CD4-positive, alpha-beta T cell (primary cell): ENCODE results near the gene TSEN2. TPM values are rescaled to one million over a fixed set of nuclear protein-coding genes. Genes with fewer than 3 reads are reported as not detected.

ENCODE experiments used
- ATAC-seq: fragments of 200-7000 bp; cut with Tn5 transposase; one replicate; pipeline ENCODE4 v1.10.0; 2022; ENCODE audit warnings: mild to moderate bottlenecking; ENCODE audit not compliant: poor library complexity
- CTCF ChIA-PET: fragments of 350-600 bp; sonication (Branson Sonifier 250); formaldehyde crosslinking; loops from one replicate; lab custom pipeline; 2021; ENCODE audit warnings: antibody characterized with exemption, inconsistent platforms; lab: Charles Lee
- POLR2A ChIA-PET: fragments of 350-600 bp; sonication (Branson Sonifier 250); formaldehyde crosslinking; loops from one replicate; lab custom pipeline; 2021; ENCODE audit warnings: antibody characterized with exemption, inconsistent platforms; lab: Charles Lee
- DNase-seq, 14 experiments: peaks; one replicate each; pipeline ENCODE4 v3.0.0-alpha.2; 2013 to 2020; ENCODE audit warnings: mixed read lengths in 2 of 14
- H3K27ac ChIP-seq, 2 donors: one replicate each; pipeline versions ENCODE4 v1.5.1 to v1.7.0; 2013; ENCODE audit warnings: low read length in 2 of 2, low read depth in 1 of 2, mild to moderate bottlenecking in 1 of 2
- H3K27me3 ChIP-seq, 2 experiments: 1 replicate in 1 of 2; 2 replicates in 1 of 2; pipeline versions ENCODE4 v1.6.1 to v1.7.0; 2013; ENCODE audit warnings: low read length in 2 of 2, control low read depth in 1 of 2, mild to moderate bottlenecking in 1 of 2, moderate library complexity in 1 of 2; ENCODE audit not compliant: insufficient read depth in 2 of 2, control insufficient read depth in 1 of 2
- H3K36me3 ChIP-seq: one replicate; pipeline ENCODE4 v1.6.1; 2013; ENCODE audit warnings: low read length, control low read depth; ENCODE audit not compliant: insufficient read depth
- H3K4me1 ChIP-seq: one replicate; pipeline ENCODE4 v1.6.1; 2013; ENCODE audit warnings: low read length, control low read depth; ENCODE audit not compliant: insufficient read depth
- H3K4me3 ChIP-seq: one replicate; pipeline ENCODE4 v1.5.1; 2013; ENCODE audit warnings: mild to moderate bottlenecking, low read length, moderate library complexity
- H3K9me3 ChIP-seq, 2 experiments: 1 replicate in 1 of 2; 2 replicates in 1 of 2; pipeline versions ENCODE4 v1.6.1 to v1.7.0; 2013; ENCODE audit warnings: low read length in 2 of 2, mild to moderate bottlenecking in 2 of 2, control low read depth in 1 of 2, moderate library complexity in 1 of 2; ENCODE audit not compliant: control insufficient read depth in 1 of 2, insufficient read depth in 1 of 2
- H3K27ac Mint-ChIP-seq: one replicate; pipeline ENCODE4 v1.8.0; 2020; ENCODE audit warnings: mixed read lengths
- H3K27me3 Mint-ChIP-seq: one replicate; pipeline ENCODE4 v1.8.0; 2021; ENCODE audit warnings: mixed read lengths
- H3K36me3 Mint-ChIP-seq: one replicate; pipeline ENCODE4 v1.8.0; 2021; ENCODE audit warnings: low read depth, mixed read lengths
- H3K4me1 Mint-ChIP-seq: one replicate; pipeline ENCODE4 v1.8.0; 2021; ENCODE audit warnings: low read depth, mixed read lengths
- H3K4me3 Mint-ChIP-seq: one replicate; pipeline ENCODE4 v1.8.0; 2020; ENCODE audit warnings: mild to moderate bottlenecking, mixed read lengths
- H3K9me3 Mint-ChIP-seq: one replicate; pipeline ENCODE4 v1.8.0; 2020; ENCODE audit warnings: mixed read lengths
- intact Hi-C, 2 experiments: fragments of 100-400 bp; cut with DNase I in 1 of 2; cut with micrococcal nuclease in 1 of 2; formaldehyde crosslinking; loops; one replicate each; pipeline versions ENCODE4 v1.15.1 to v1.9.0; 2023 to 2025; cut with DNase I, micrococcal nuclease
- total RNA-seq, 174 experiments: library from RNA in 2 of 174; stranded (reverse) in 2 of 174; gene quantifications; one replicate each; pipeline ENCODE4 v1.2.3 and lab custom pipeline; 2021 to 2026
- TF ChIP-seq, protein P1 (sequence below): fragments of 200-600 bp; IDR thresholded peaks from one replicate; pipeline ENCODE4 v1.8.0; 2022; ENCODE audit warnings: antibody characterized with exemption, mild to moderate bottlenecking

The TSEN2 gene
- total RNA-seq, 2 experiments from 2014 or later, result 8.0 to 8.2 TPM

GRCh38 chr3:12451481-12451880 is 32.8 kb upstream of the TSEN2 start:
- CTCF ChIA-PET, result no interaction called here
- Mint-ChIP-seq H3K36me3 (no peaks in the 10 kb centered on the region), H3K4me1 (no peaks in the 10 kb centered on the region), H3K27me3 (no peaks in the 10 kb centered on the region), H3K9me3 (no peaks in the 10 kb centered on the region), H3K4me3 (no peak overlapping the region), H3K27ac (no peak overlapping the region)
- Histone ChIP-seq H3K36me3 (no peaks in the 10 kb centered on the region), H3K9me3 (peaks cover 0 to 5% of the 10 kb centered on the region in 2 experiments), H3K27ac (no peak overlapping the region), H3K27me3 (no peaks in the 10 kb centered on the region), H3K4me3 (no peak overlapping the region), H3K4me1 (no peaks in the 10 kb centered on the region)
- POLR2A ChIA-PET, result no interaction called here
- no peak for DNase-seq
- intact Hi-C loops, result no loop called here
- TF ChIP-seq, protein P1, sequence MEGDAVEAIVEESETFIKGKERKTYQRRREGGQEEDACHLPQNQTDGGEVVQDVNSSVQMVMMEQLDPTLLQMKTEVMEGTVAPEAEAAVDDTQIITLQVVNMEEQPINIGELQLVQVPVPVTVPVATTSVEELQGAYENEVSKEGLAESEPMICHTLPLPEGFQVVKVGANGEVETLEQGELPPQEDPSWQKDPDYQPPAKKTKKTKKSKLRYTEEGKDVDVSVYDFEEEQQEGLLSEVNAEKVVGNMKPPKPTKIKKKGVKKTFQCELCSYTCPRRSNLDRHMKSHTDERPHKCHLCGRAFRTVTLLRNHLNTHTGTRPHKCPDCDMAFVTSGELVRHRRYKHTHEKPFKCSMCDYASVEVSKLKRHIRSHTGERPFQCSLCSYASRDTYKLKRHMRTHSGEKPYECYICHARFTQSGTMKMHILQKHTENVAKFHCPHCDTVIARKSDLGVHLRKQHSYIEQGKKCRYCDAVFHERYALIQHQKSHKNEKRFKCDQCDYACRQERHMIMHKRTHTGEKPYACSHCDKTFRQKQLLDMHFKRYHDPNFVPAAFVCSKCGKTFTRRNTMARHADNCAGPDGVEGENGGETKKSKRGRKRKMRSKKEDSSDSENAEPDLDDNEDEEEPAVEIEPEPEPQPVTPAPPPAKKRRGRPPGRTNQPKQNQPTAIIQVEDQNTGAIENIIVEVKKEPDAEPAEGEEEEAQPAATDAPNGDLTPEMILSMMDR, result no peak
- no peak for ATAC-seq

DNA sequence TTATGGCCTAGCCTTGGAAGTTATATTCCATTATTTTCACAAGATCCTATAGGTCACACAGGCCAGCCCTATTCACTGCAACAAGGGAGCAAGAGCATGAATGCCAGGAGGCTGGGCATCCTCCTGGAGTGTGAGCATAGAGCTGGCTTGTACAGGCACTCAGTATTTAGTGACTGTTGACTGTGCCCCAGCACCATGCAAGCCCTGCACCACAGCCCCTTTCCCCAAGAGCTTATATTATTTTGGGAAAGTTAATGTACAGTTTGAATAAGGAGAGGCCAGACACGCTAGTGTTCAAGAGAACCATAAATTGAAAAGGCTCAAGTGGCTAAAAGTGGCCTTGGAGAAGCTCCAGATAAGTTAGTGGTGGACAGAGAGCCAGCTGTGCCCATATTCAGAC is 32.3 kb upstream of the TSEN2 start:
- H3K4me1 Mint-ChIP-seq, result no peaks in the 10 kb centered on the region
- Histone ChIP-seq H3K4me3 (no peak overlapping the region), H3K36me3 (no peaks in the 10 kb centered on the region), H3K27ac (no peak overlapping the region), H3K27me3 (no peaks in the 10 kb centered on the region), H3K4me1 (no peaks in the 10 kb centered on the region), H3K9me3 (peaks cover 0 to 5% of the 10 kb centered on the region in 2 experiments)
- no peaks in the 10 kb centered on the region for H3K9me3 Mint-ChIP-seq
- ATAC-seq (no peak), DNase-seq (no peak)
- no peaks in the 10 kb centered on the region for H3K27me3 Mint-ChIP-seq
- no peaks in the 10 kb centered on the region for H3K36me3 Mint-ChIP-seq
- intact Hi-C loops, result no loop called here
- H3K4me3 Mint-ChIP-seq, result no peak overlapping the region
- TF ChIP-seq, protein P1, result no peak
- CTCF ChIA-PET, result no interaction called here
- POLR2A ChIA-PET, result no interaction called here
- H3K27ac Mint-ChIP-seq, result no peak overlapping the region

- POLR2A ChIA-PET, result no interaction called here
- Mint-ChIP-seq H3K9me3 (no peaks in the 10 kb centered on the region), H3K27me3 (no peaks in the 10 kb centered on the region), H3K4me1 (no peaks in the 10 kb centered on the region), H3K27ac (no peak overlapping the region), H3K36me3 (no peaks in the 10 kb centered on the region), H3K4me3 (no peak overlapping the region)
- CTCF ChIA-PET, result no interaction called here
- DNase-seq (no peak), ATAC-seq (no peak)
- no peaks in the 10 kb centered on the region for H3K4me1 ChIP-seq
- no peaks in the 10 kb centered on the region for H3K27me3 ChIP-seq
- H3K9me3 ChIP-seq, result peaks cover 0 to 5% of the 10 kb centered on the region in 2 experiments
- no peak overlapping the region for H3K27ac ChIP-seq
- no peaks in the 10 kb centered on the region for H3K36me3 ChIP-seq
- H3K4me3 ChIP-seq, result no peak overlapping the region
- intact Hi-C loops, result no loop called here
- TF ChIP-seq, protein P1, result no peak
Observed at GRCh38 chr3:12452361-12453330, 31.6 kb upstream of the TSEN2 start.
